ENCODE data around the gene OR2C3.

OR2C3 gene

DNA sequence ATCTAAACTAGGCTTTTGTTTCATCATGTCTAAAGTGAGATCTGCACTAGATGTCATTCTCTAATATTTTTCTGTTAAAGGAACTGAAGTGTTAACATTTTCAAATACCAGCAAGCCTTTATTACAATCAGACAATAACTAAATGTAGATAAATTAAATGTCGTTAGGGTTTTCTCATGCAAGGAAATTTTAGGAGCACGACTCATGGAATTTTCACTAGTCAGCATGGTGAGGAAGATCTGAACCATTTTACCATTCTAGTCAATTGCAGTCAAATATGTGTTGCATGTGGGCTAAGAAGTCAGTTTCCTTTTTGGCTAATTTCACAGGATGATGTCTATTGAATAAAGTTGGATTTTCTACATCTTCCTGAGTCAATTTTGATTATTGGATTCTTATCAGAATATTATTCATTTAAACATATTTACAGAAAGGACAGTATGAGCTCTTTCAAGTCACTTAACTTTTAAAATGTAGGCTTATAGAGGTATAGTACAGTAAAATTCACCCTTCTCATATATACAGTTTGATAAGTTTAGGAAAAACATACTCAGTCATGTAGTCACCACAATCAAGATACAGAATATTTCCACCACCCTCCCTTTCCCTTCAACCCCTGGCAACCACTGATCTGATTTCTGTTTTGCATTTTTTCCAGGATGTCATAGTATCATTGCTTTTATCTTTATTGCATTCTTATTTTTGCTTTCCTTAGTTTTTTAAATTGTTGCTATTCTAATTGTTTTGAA lies 21.9 kb upstream of the OR2C3 start:
- no peak for DNase-seq (ENCODE audit: low read depth)
- TF ChIP-seq, protein P1, sequence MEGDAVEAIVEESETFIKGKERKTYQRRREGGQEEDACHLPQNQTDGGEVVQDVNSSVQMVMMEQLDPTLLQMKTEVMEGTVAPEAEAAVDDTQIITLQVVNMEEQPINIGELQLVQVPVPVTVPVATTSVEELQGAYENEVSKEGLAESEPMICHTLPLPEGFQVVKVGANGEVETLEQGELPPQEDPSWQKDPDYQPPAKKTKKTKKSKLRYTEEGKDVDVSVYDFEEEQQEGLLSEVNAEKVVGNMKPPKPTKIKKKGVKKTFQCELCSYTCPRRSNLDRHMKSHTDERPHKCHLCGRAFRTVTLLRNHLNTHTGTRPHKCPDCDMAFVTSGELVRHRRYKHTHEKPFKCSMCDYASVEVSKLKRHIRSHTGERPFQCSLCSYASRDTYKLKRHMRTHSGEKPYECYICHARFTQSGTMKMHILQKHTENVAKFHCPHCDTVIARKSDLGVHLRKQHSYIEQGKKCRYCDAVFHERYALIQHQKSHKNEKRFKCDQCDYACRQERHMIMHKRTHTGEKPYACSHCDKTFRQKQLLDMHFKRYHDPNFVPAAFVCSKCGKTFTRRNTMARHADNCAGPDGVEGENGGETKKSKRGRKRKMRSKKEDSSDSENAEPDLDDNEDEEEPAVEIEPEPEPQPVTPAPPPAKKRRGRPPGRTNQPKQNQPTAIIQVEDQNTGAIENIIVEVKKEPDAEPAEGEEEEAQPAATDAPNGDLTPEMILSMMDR (IDR thresholded peaks at IDR 0.05; ENCODE audit: insufficient read depth, low read depth, low read length, missing control alignments) = no peak
- no peak overlapping the region for H3K4me3 ChIP-seq (ENCODE audit: low read depth, low read length)

- H3K4me3 ChIP-seq (ENCODE audit: low read depth, low read length) = no peak overlapping the region
- TF ChIP-seq, protein P1 (IDR thresholded peaks at IDR 0.05; ENCODE audit: insufficient read depth, low read depth, low read length, missing control alignments) = no peak
- DNase-seq (ENCODE audit: low read depth) = no peak
Measured at GRCh38 chr1:247552231-247552630, 16.0 kb upstream of the OR2C3 start.

DNA sequence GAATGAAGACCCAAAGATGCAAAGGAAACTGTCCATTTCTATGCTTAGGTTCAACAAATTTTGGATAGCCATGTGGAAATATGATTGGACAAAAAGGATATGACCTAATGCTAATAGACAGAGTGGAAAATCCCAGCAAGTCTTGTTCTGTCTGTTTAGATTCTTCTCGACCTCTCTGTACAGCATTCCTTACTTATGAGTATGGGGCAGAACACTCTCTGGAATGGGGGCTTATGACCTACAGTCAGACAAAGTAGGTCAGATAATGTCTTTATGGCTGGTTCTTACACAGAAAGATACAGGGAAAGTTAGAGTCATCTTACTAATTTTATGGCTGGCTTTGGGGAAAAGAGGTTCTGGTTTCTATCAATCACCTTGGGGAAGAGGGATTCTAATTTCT lies 15.5 kb upstream of the OR2C3 start:
- DNase-seq (ENCODE audit: low read depth) = no peak
- TF ChIP-seq, protein P1 (IDR thresholded peaks at IDR 0.05; ENCODE audit: insufficient read depth, low read depth, low read length, missing control alignments) = no peak

DNA sequence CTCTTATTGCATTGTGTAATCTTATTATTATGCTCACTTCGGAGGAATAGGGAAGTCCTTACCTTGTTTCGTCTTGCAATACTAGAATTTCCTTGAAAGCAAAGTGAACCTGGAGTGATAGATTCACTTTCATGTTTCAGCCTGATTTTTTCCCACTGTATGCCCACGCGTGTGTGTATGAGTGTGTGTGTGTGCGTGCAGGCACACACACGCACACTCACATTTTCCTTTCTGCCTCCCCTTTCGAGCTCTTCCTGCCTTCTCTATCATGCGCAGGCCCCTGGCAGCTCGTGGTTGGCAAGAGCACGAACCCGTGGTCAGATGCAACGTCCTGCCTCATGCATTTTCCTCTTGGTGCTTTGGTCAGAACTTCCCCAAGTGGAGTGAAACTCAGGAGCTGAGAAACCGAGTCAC lies 12.5 kb upstream of the OR2C3 start, which contains the start of gene GCSAML:
Gene GCSAML (plus strand): TSS at position 366 of the 414 bp plus-strand sequence. CDS start 58 bp downstream, outside the sequence.
- H3K4me3 ChIP-seq (ENCODE audit: low read depth, low read length) = no peak within 1 kb of the TSS
- no peak for DNase-seq (ENCODE audit: low read depth)
- TF ChIP-seq, protein P1 (IDR thresholded peaks at IDR 0.05; ENCODE audit: insufficient read depth, low read depth, low read length, missing control alignments) = no peak

More for the DNA sequence above, 15.5 kb upstream of the OR2C3 start:
- H3K4me3 ChIP-seq (ENCODE audit: low read depth, low read length) = no peak overlapping the region

DNA sequence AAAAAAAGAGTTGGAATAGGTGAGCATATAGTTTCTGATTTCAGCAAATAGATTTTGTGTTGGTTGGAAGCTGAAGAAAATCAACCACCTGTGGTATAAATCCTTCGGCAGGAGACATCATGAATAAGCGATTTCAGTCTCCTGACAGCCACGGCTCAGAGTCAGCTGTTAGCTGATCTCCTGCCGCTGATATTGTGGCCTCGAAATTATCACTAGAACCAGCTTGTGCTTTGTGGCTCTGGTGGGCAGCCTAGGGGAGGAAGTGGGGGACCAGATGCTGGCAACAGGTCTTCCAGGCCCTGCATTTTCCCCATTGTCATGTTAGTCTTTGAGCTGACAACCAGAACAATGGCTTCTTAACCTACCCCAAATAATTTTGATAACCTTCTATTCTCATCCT lies 11.9 kb upstream of the OR2C3 start:
- TF ChIP-seq, protein P1 (IDR thresholded peaks at IDR 0.05; ENCODE audit: insufficient read depth, low read depth, low read length, missing control alignments) = no peak
- no peak for DNase-seq (ENCODE audit: low read depth)
- no peak overlapping the region for H3K4me3 ChIP-seq (ENCODE audit: low read depth, low read length)

DNA sequence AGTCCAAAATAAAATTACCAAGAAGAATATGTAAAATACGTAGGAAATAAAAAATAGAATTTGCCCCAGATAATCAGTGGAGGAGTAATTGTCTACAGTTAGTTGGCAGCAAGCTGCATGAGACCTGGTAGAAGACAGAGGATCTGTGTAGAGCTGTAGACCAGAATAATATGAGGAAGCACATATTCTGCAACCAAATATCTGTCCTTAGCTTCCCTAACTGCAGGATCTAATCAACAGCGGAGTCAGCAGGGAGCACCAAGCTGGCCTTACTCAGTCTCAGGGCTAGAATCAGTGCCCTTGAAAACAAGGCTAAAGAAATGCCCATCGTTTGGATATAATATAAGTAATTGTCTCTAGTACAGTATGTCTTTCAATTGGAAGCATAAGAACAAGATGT lies 6.6 kb upstream of the OR2C3 start:
- TF ChIP-seq, protein P1 (IDR thresholded peaks at IDR 0.05; ENCODE audit: insufficient read depth, low read depth, low read length, missing control alignments) = no peak
- no peak for DNase-seq (ENCODE audit: low read depth)
- H3K4me3 ChIP-seq (ENCODE audit: low read depth, low read length) = no peak overlapping the region

- H3K4me3 ChIP-seq (ENCODE audit: low read depth, low read length) = no peak overlapping the region
- TF ChIP-seq, protein P1 (IDR thresholded peaks at IDR 0.05; ENCODE audit: insufficient read depth, low read depth, low read length, missing control alignments) = no peak
- DNase-seq (ENCODE audit: low read depth) = no peak
Measured at GRCh38 chr1:247540581-247540980, 4.3 kb upstream of the OR2C3 start.

Measured in GM12865 (cell line).